Panc1 (cell line): ENCODE measurements around the gene ETV5. TPM values are rescaled to one million over a fixed set of nuclear protein-coding genes. Genes with fewer than 3 reads are reported as not detected.

ENCODE experiments used
- ATAC-seq: fragments of 200-7000 bp; cut with Tn5 transposase; 2 replicates; pipeline ENCODE4 v1.9.1; 2020; ENCODE audit warnings: mild to moderate bottlenecking, moderate library complexity
- BruUV-seq: library from RNA; stranded (reverse); fragments of 400-500 nt; replicated peaks from 2 replicates; lab custom pipeline; 2021; lab: Mats Ljungman, UMichigan
- CTCF ChIA-PET: fragments of 300-600 bp; sonication (Branson Sonifier 250); formaldehyde crosslinking; loops from one replicate; lab custom pipeline; 2022; ENCODE audit warnings: antibody characterized with exemption; lab: Charles Lee
- POLR2A ChIA-PET: fragments of 300-600 bp; sonication (Branson Sonifier 250); formaldehyde crosslinking; loops from one replicate; lab custom pipeline; 2022; ENCODE audit warnings: antibody characterized with exemption; lab: Charles Lee
- DNase-seq: peaks from one replicate; pipeline ENCODE4 v3.0.0-alpha.2; 2010; ENCODE audit warnings: low read depth, low spot score
- H3K27ac ChIP-seq: 2 replicates; pipeline ENCODE4 v1.5.1; 2011; ENCODE audit warnings: mild to moderate bottlenecking, low read length, inconsistent platforms
- H3K27me3 ChIP-seq: fragments of 200-500 bp; sonication (Bioruptor generic); 2 replicates; pipeline ENCODE4 v1.6.0; 2014; ENCODE audit warnings: low read length, inconsistent platforms; ENCODE audit not compliant: control insufficient read depth, insufficient read depth
- H3K36me3 ChIP-seq: fragments of 200-500 bp; sonication (Bioruptor generic); 2 replicates; pipeline ENCODE4 v1.5.1; 2014; ENCODE audit warnings: inconsistent platforms, mild to moderate bottlenecking, low read length, moderate library complexity; ENCODE audit not compliant: control insufficient read depth, insufficient read depth
- H3K4me1 ChIP-seq: 2 replicates; pipeline ENCODE4 v1.5.1; 2011; ENCODE audit warnings: inconsistent platforms, mild to moderate bottlenecking, low read length, moderate library complexity; ENCODE audit not compliant: control insufficient read depth, insufficient read depth
- H3K4me3 ChIP-seq, 2 experiments: 2 replicates each; pipeline ENCODE4 v1.5.1; 2011 to 2012; ENCODE audit warnings: low read depth in 2 of 2, low read length in 2 of 2, mild to moderate bottlenecking in 2 of 2, inconsistent platforms in 1 of 2, moderate library complexity in 1 of 2
- H3K9me3 ChIP-seq: fragments of 200-500 bp; sonication (Bioruptor generic); 2 replicates; pipeline ENCODE4 v1.5.1; 2014; ENCODE audit warnings: low read depth, mild to moderate bottlenecking, inconsistent platforms, low read length, moderate library complexity; ENCODE audit not compliant: control insufficient read depth, insufficient read depth
- POLR2AphosphoS5 ChIP-seq: IDR thresholded peaks from 2 replicates; pipeline ENCODE4 v1.6.1; 2012; ENCODE audit warnings: mild to moderate bottlenecking, low read depth, low read length, moderate library complexity
- REST ChIP-seq, 2 experiments: IDR thresholded peaks; 2 replicates each; pipeline ENCODE4 v1.6.1; 2011 to 2012; ENCODE audit warnings: low read depth in 2 of 2, control low read depth in 1 of 2, low read length in 1 of 2, mild to moderate bottlenecking in 1 of 2, moderate library complexity in 1 of 2; ENCODE audit not compliant: insufficient read depth in 1 of 2
- SIN3A ChIP-seq: IDR thresholded peaks from 2 replicates; pipeline ENCODE4 v1.6.1; 2012; ENCODE audit warnings: low read depth, mild to moderate bottlenecking, low read length, moderate library complexity, borderline replicate concordance; ENCODE audit not compliant: insufficient read depth
- TCF7L2 ChIP-seq: IDR thresholded peaks from 2 replicates; pipeline ENCODE4 v1.6.1; 2011; ENCODE audit warnings: mild to moderate bottlenecking, low read depth, low read length, inconsistent platforms
- in situ Hi-C: cut with HindIII; loops from 2 replicates; pipeline ENCODE4 v1.10.0; 2016; ENCODE audit warnings: low sequenced_read_pairs, low pct_unique_long_range_greater_than_20kb
- intact Hi-C: fragments of 100-400 bp; cut with micrococcal nuclease; formaldehyde crosslinking; loops from one replicate; pipeline ENCODE4 v1.10.0; 2022; ENCODE audit not compliant: unreplicated experiment
- total RNA-seq: library from RNA; stranded (reverse); gene quantifications from one replicate; pipeline ENCODE4 v1.2.1, GENCODE V29; 2021; ENCODE audit not compliant: unreplicated experiment
- TF ChIP-seq, protein P1 (sequence below): fragments of 450-650 bp; IDR thresholded peaks from 2 replicates; pipeline ENCODE4 v1.5.1; 2017; ENCODE audit warnings: mild to moderate bottlenecking

The ETV5 gene
- total RNA-seq, 1 experiment from 2014 or later: 79.3 TPM

GRCh38 chr3:186119499-186119898, 10.6 kb upstream of the ETV5 start:
- ATAC-seq (no peak), DNase-seq (no peak)
- Histone ChIP-seq H3K9me3 (no peaks in the 10 kb centered on the region), H3K4me3 (no peak overlapping the region), H3K27me3 (peaks cover 25% of the 10 kb centered on the region), H3K27ac (no peak overlapping the region), H3K4me1 (no peaks in the 10 kb centered on the region), H3K36me3 (no peaks in the 10 kb centered on the region)
- TF ChIP-seq POLR2AphosphoS5 (no peak), SIN3A (no peak), REST (IDR thresholded peaks at IDR 0.05; ENCODE audit: insufficient read depth in 1 of 2, low read depth in 2 of 2, low read length in 1 of 2) (no peak), TCF7L2 (no peak)
- TF ChIP-seq, protein P1, sequence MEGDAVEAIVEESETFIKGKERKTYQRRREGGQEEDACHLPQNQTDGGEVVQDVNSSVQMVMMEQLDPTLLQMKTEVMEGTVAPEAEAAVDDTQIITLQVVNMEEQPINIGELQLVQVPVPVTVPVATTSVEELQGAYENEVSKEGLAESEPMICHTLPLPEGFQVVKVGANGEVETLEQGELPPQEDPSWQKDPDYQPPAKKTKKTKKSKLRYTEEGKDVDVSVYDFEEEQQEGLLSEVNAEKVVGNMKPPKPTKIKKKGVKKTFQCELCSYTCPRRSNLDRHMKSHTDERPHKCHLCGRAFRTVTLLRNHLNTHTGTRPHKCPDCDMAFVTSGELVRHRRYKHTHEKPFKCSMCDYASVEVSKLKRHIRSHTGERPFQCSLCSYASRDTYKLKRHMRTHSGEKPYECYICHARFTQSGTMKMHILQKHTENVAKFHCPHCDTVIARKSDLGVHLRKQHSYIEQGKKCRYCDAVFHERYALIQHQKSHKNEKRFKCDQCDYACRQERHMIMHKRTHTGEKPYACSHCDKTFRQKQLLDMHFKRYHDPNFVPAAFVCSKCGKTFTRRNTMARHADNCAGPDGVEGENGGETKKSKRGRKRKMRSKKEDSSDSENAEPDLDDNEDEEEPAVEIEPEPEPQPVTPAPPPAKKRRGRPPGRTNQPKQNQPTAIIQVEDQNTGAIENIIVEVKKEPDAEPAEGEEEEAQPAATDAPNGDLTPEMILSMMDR: no peak
- intact Hi-C loops (no loop called here), in situ Hi-C loops (no loop called here)
- no TSS peak for BruUV-seq
- CTCF ChIA-PET: no interaction called here
- POLR2A ChIA-PET: no interaction called here

DNA sequence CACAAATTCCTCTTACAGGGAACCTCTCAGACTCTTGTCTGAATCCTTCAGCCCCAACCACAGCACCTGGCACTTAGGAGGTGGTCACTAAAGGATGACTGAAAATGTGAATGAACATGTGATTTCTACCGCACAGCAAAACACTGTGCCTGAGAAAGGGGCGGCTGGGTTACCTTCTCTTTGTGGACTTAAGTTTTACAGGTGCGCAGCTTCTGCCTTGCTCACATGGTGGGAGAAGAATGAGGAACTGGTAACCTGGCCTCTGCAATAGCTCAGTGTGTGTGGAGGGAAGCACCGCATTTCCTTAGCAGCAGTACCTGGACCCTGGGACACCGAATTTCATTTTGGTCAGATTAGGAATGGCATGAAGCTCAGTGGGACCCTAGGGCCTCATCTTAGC, 9.8 kb upstream of the ETV5 start:
- DNase-seq: no peak
- Histone ChIP-seq H3K4me3 (no peak overlapping the region), H3K4me1 (no peaks in the 10 kb centered on the region), H3K9me3 (no peaks in the 10 kb centered on the region), H3K27ac (no peak overlapping the region), H3K36me3 (no peaks in the 10 kb centered on the region), H3K27me3 (peaks cover 25% of the 10 kb centered on the region)
- ChIA-PET POLR2A (no interaction called here), CTCF (no interaction called here)
- ATAC-seq: no peak
- TF ChIP-seq POLR2AphosphoS5: no peak
- BruUV-seq: no TSS peak
- in situ Hi-C loops (no loop called here), intact Hi-C loops (no loop called here)

- in situ Hi-C loops: no loop called here
- peaks cover 25% of the 10 kb centered on the region for H3K27me3 ChIP-seq
- BruUV-seq: no TSS peak
These were observed 8.7 kb upstream of the ETV5 start for GRCh38 chr3:186117521-186118134.

More at GRCh38 chr3:186117521-186118134, 8.7 kb upstream of the ETV5 start:
- no peak for DNase-seq
- CTCF ChIA-PET: interaction anchor here (0.7 kb wide), 1 partner anchor 139 kb away, joined by 5 read pairs; no protein-coding TSS in a partner anchor
- no peak for ATAC-seq
- Histone ChIP-seq H3K36me3 (no peaks in the 10 kb centered on the region), H3K9me3 (no peaks in the 10 kb centered on the region), H3K27ac (no peak overlapping the region), H3K4me1 (no peaks in the 10 kb centered on the region), H3K4me3 (no peak overlapping the region)
- TF ChIP-seq, protein P1: no peak
- no peak for TF ChIP-seq SIN3A
- TF ChIP-seq REST (IDR thresholded peaks at IDR 0.05; ENCODE audit: insufficient read depth in 1 of 2, low read depth in 2 of 2, low read length in 1 of 2): no peak
- no peak for TF ChIP-seq TCF7L2
- TF ChIP-seq POLR2AphosphoS5: no peak
- POLR2A ChIA-PET: no interaction called here
- intact Hi-C loops: no loop called here
